SK-N-SH (cell line): Measurements from ENCODE around the gene CALD1. TPM values are rescaled to one million over a fixed set of nuclear protein-coding genes. Genes with fewer than 3 reads are reported as not detected.
A peak's percentile ranks its signal among the peaks of the same experiment; 100 is the strongest.

Source experiments
- CTCF ChIA-PET: fragments of 300-600, 350-600 bp; formaldehyde crosslinking; extraction: SDS; loops from one replicate; lab custom pipeline; 2021; lab: Yijun Ruan, JAX
- POLR2A ChIA-PET: fragments of 350-600 bp; sonication (Branson Sonifier 250); formaldehyde crosslinking; extraction: SDS; loops from one replicate; lab custom pipeline; 2020; ENCODE audit warnings: antibody characterized with exemption, inconsistent platforms; lab: Yijun Ruan, JAX
- DNase-seq: peaks from one replicate; pipeline ENCODE4 v3.0.0; 2012
- H2AFZ ChIP-seq: fragments of 200-600 bp; sonication (generic); 2 replicates; pipeline ENCODE4 v1.8.1; 2016; ENCODE audit warnings: antibody characterized with exemption, mild to moderate bottlenecking, low read depth
- H3F3A ChIP-seq: fragments of 200-600 bp; sonication (generic); replicated peaks from 2 replicates; pipeline ENCODE3; 2016; ENCODE audit warnings: antibody characterized with exemption, mild to moderate bottlenecking; ENCODE audit not compliant: insufficient read depth
- H3K27ac ChIP-seq, 2 experiments: fragments of 200-500 bp in 1 of 2; fragments of 200-600 bp in 1 of 2; sonication (Bioruptor generic) in 1 of 2; sonication (generic), shearing (Covaris generic) in 1 of 2; 2 replicates each; pipeline versions ENCODE4 v1.5.1 to v1.6.1; 2014 to 2016; ENCODE audit warnings: low read depth in 2 of 2, inconsistent platforms in 1 of 2, low read length in 1 of 2, mild to moderate bottlenecking in 1 of 2, mixed read lengths in 1 of 2
- H3K27me3 ChIP-seq: fragments of 200-600 bp; sonication (generic), shearing (Covaris generic); 2 replicates; pipeline ENCODE4 v1.6.1; 2016; ENCODE audit warnings: mixed run types; ENCODE audit not compliant: insufficient read depth
- H3K36me3 ChIP-seq, 2 experiments: fragments of 200-500 bp in 1 of 2; fragments of 200-600 bp in 1 of 2; sonication (Bioruptor generic) in 1 of 2; sonication (generic) in 1 of 2; replicated peaks in 1 of 2; 2 replicates each; pipeline versions ENCODE3 to v1.5.1; 2014 to 2016; ENCODE audit warnings: low read length in 1 of 2, mild to moderate bottlenecking in 1 of 2; ENCODE audit not compliant: insufficient read depth in 2 of 2, control insufficient read depth in 1 of 2
- H3K4me1 ChIP-seq, 2 experiments: fragments of 200-500 bp in 1 of 2; fragments of 200-600 bp in 1 of 2; sonication (Bioruptor generic) in 1 of 2; sonication (generic), shearing (Covaris generic) in 1 of 2; 2 replicates each; pipeline versions ENCODE4 v1.5.1 to v1.6.1; 2014 to 2016; ENCODE audit warnings: low read depth in 1 of 2, low read length in 1 of 2, mixed run types in 1 of 2; ENCODE audit not compliant: insufficient read depth in 2 of 2, control insufficient read depth in 1 of 2
- H3K4me2 ChIP-seq: fragments of 200-600 bp; sonication (generic), shearing (Covaris generic); 2 replicates; pipeline ENCODE4 v1.6.1; 2017; ENCODE audit warnings: mixed run types
- H3K4me3 ChIP-seq, 2 experiments: fragments of 200-500 bp in 1 of 2; fragments of 200-600 bp in 1 of 2; sonication (Bioruptor generic) in 1 of 2; sonication (generic), shearing (Covaris generic) in 1 of 2; 2 replicates each; pipeline versions ENCODE4 v1.5.1 to v1.8.1; 2014 to 2016; ENCODE audit warnings: low read depth in 2 of 2, inconsistent platforms in 1 of 2, low read length in 1 of 2, mild to moderate bottlenecking in 1 of 2, mixed read lengths in 1 of 2, moderate library complexity in 1 of 2
- H3K79me2 ChIP-seq: fragments of 200-600 bp; sonication (generic); 2 replicates; pipeline ENCODE4 v1.8.1; 2017; ENCODE audit warnings: mild to moderate bottlenecking; ENCODE audit not compliant: insufficient read depth
- H3K9ac ChIP-seq: fragments of 200-600 bp; sonication (generic); 2 replicates; pipeline ENCODE4 v1.6.1; 2017; ENCODE audit warnings: mixed run types
- H3K9me2 ChIP-seq: fragments of 200-600 bp; sonication (generic); 2 replicates; pipeline ENCODE4 v1.6.1; 2017; ENCODE audit warnings: mixed run types
- H3K9me3 ChIP-seq: fragments of 200-600 bp; sonication (generic); 2 replicates; pipeline ENCODE4 v1.6.1; 2017; ENCODE audit warnings: mixed run types, mild to moderate bottlenecking, moderate library complexity
- H4K20me1 ChIP-seq: fragments of 200-600 bp; sonication (generic); 2 replicates; pipeline ENCODE4 v1.6.1; 2017; ENCODE audit warnings: mild to moderate bottlenecking, mixed run types; ENCODE audit not compliant: insufficient read depth
- CTCF ChIP-seq: fragments of 200-600 bp; sonication (generic); IDR thresholded peaks from 2 replicates; pipeline ENCODE4 v1.6.1; 2017; ENCODE audit warnings: antibody characterized with exemption, mild to moderate bottlenecking, moderate library complexity
- ELF1 ChIP-seq: IDR thresholded peaks from 2 replicates; pipeline ENCODE4 v1.4.0; 2012
- FOXM1 ChIP-seq: IDR thresholded peaks from 2 replicates; pipeline ENCODE4 v1.4.0; 2012; ENCODE audit warnings: low read depth, mild to moderate bottlenecking
- IRF3 ChIP-seq: fragments of 150-350 bp; IDR thresholded peaks from 2 replicates; pipeline ENCODE4 v1.6.1; 2016; ENCODE audit warnings: mild to moderate bottlenecking, low read depth, low read length
- NRF1 ChIP-seq: IDR thresholded peaks from 2 replicates; pipeline ENCODE4 v1.6.1; 2012; ENCODE audit warnings: low read depth, mild to moderate bottlenecking, low read length
- POLR2AphosphoS5 ChIP-seq: IDR thresholded peaks from 2 replicates; pipeline ENCODE4 v1.6.1; 2012; ENCODE audit warnings: low read depth, low read length
- RFX5 ChIP-seq: IDR thresholded peaks from 2 replicates; pipeline ENCODE4 v1.6.1; 2012; ENCODE audit warnings: mild to moderate bottlenecking, improper control_type of control experiment, low read length
- SMC3 ChIP-seq: IDR thresholded peaks from 2 replicates; pipeline ENCODE4 v1.6.1; 2012; ENCODE audit warnings: low read depth, low read length, improper control_type of control experiment
- TAF1 ChIP-seq: IDR thresholded peaks from 2 replicates; pipeline ENCODE4 v1.6.1; 2012; ENCODE audit warnings: low read depth, mild to moderate bottlenecking, low read length, moderate library complexity, borderline replicate concordance
- USF1 ChIP-seq: IDR thresholded peaks from 2 replicates; pipeline ENCODE4 v1.4.0; 2012; ENCODE audit warnings: low read depth, borderline replicate concordance
- WGBS: methylation state at CpG from one replicate; pipeline ENCODE4 v1.1.6; 2017; ENCODE audit warnings: low lambda C conversion rate; 5-methylcytosine and 5-hydroxymethylcytosine counted together
- polyA plus RNA-seq, 3 experiments: library from polyadenylated mRNA; depleted of rRNA; stranded (reverse); fragments of >200 nt; gene quantifications; 2 replicates each; pipeline ENCODE4 v1.2.3, GENCODE V29; 2012

The CALD1 gene
- polyA plus RNA-seq, 1 of the 3 experiments (the other 2 are of a cell fraction), result 299 TPM

- Histone ChIP-seq H2AFZ (no peak overlapping the region), H3K4me2 (no peak overlapping the region), H3K79me2 (0 out of 2 replicates have a peak, but pooled peaks cover 5% of the 10 kb centered on the region), H3K27ac (no peak overlapping the region), H3K4me3 (no peak overlapping the region), H4K20me1 (no peaks in the 10 kb centered on the region), H3K4me1 (no peaks in the 10 kb centered on the region), H3K9ac (no peak overlapping the region), H3K36me3 (peaks cover 84 to 97% of the 10 kb centered on the region in 2 experiments), H3K9me2 (no peaks in the 10 kb centered on the region), H3F3A (peaks cover 22% of the 10 kb centered on the region), H3K9me3 (no peaks in the 10 kb centered on the region), H3K27me3 (no peaks in the 10 kb centered on the region)
- CTCF ChIA-PET, result interaction anchor here (0.9 to 2.9 kb wide), 7 partner anchors 10 to 445 kb away, joined by 3 to 11 read pairs (median 7); no protein-coding TSS in a partner anchor
- DNase-seq, result no peak
- POLR2A ChIA-PET, result interaction anchor here (0.7 kb wide), 1 partner anchor 264 kb away, joined by 3 read pairs; no protein-coding TSS in a partner anchor
- TF ChIP-seq POLR2AphosphoS5 (0 out of 2 replicates have a peak, but pooled peaks have one; percentile 3), SMC3 (no peak)
- WGBS, result 98% methylated on average over 5 of the region's 5 CpGs
Measured at GRCh38 chr7:134959810-134960209, 180.4 kb downstream of the CALD1 start.

GRCh38 chr7:134962270-134962780 lies 182.9 kb downstream of the CALD1 start:
- CTCF ChIA-PET, result interaction anchor here (1.1 to 1.3 kb wide), 4 partner anchors 8 to 19 kb away, joined by 3 read pairs; no protein-coding TSS in a partner anchor
- H2AFZ ChIP-seq, result no peak overlapping the region
- no peak for DNase-seq
- no peaks in the 10 kb centered on the region for H3K9me3 ChIP-seq
- peaks cover 43% of the 10 kb centered on the region for H3F3A ChIP-seq
- H3K9me2 ChIP-seq, result no peaks in the 10 kb centered on the region
- H3K27ac ChIP-seq, result no peak overlapping the region
- H3K79me2 ChIP-seq, result no peaks in the 10 kb centered on the region
- H3K27me3 ChIP-seq, result no peaks in the 10 kb centered on the region
- H3K36me3 ChIP-seq, result peaks cover 90 to 97% of the 10 kb centered on the region in 2 experiments
- no peak overlapping the region for H3K9ac ChIP-seq
- no peak overlapping the region for H3K4me3 ChIP-seq
- H3K4me1 ChIP-seq, result no peaks in the 10 kb centered on the region
- TF ChIP-seq USF1, result no peak
- TF ChIP-seq CTCF, result peak; percentile 27; the same call in 1 of the 2 replicates
- H4K20me1 ChIP-seq, result no peaks in the 10 kb centered on the region
- H3K4me2 ChIP-seq, result no peak overlapping the region
- POLR2A ChIA-PET, result no interaction called here

GRCh38 chr7:134963036-134963435 lies 183.6 kb downstream of the CALD1 start:
- DNase-seq, result no peak
- no peak overlapping the region for H3K4me2 ChIP-seq
- TF ChIP-seq IRF3 (no peak), ELF1 (no peak), NRF1 (no peak), POLR2AphosphoS5 (no peak), FOXM1 (no peak), TAF1 (no peak), CTCF (no peak), RFX5 (no peak)

More at GRCh38 chr7:134963036-134963435, 183.6 kb downstream of the CALD1 start:
- Histone ChIP-seq H3K27me3 (no peaks in the 10 kb centered on the region), H3K36me3 (peaks cover 90 to 97% of the 10 kb centered on the region in 2 experiments), H3K9me2 (no peaks in the 10 kb centered on the region), H4K20me1 (no peaks in the 10 kb centered on the region), H3K9me3 (no peaks in the 10 kb centered on the region), H2AFZ (no peak overlapping the region), H3K4me3 (no peak overlapping the region), H3K9ac (no peak overlapping the region), H3F3A (peaks cover 43% of the 10 kb centered on the region), H3K27ac (no peak overlapping the region), H3K4me1 (no peaks in the 10 kb centered on the region), H3K79me2 (no peaks in the 10 kb centered on the region)
- ChIA-PET CTCF (interaction anchor here (0.9 to 1.3 kb wide), 6 partner anchors 9 to 357 kb away, joined by 3 to 5 read pairs (median 3); no protein-coding TSS in a partner anchor), POLR2A (interaction anchor here (1.3 kb wide), 1 partner anchor 24 kb away, joined by 4 read pairs; no protein-coding TSS in a partner anchor)
- WGBS, result 97% methylated on average over 4 of the region's 4 CpGs
